Activated naive CD8-positive, alpha-beta T cell treated with anti-CD3 and anti-CD28 coated beads for 36 hours (primary cell): ENCODE data around the gene C11orf98. TPM values are rescaled to one million over a fixed set of nuclear protein-coding genes. Genes with fewer than 3 reads are reported as not detected.
"Not testable (repeated sequence)": the region's sequence is repeated elsewhere in the genome, so short reads cannot be mapped to it uniquely, and the experiment has no call there.

Experiments used
- DNase-seq: peaks from one replicate; pipeline ENCODE4 v3.0.0; 2021
- H3K27ac Mint-ChIP-seq: one replicate; pipeline ENCODE4 v1.8.0; 2022; ENCODE audit warnings: mild to moderate bottlenecking, moderate library complexity, mixed read lengths
- H3K27me3 Mint-ChIP-seq: one replicate; pipeline ENCODE4 v1.8.0; 2022; ENCODE audit warnings: mild to moderate bottlenecking, mixed read lengths
- H3K36me3 Mint-ChIP-seq: one replicate; pipeline ENCODE4 v1.8.0; 2021; ENCODE audit warnings: mild to moderate bottlenecking, mixed read lengths
- H3K4me1 Mint-ChIP-seq: one replicate; pipeline ENCODE4 v1.8.0; 2021; ENCODE audit warnings: mixed read lengths
- H3K4me3 Mint-ChIP-seq: one replicate; pipeline ENCODE4 v1.8.0; 2022; ENCODE audit warnings: mild to moderate bottlenecking, moderate library complexity, mixed read lengths
- H3K9me3 Mint-ChIP-seq: one replicate; pipeline ENCODE4 v1.8.0; 2022; ENCODE audit warnings: mixed read lengths
- total RNA-seq, 2 experiments: library from RNA; stranded (reverse); gene quantifications; one replicate each; pipeline ENCODE4 v1.2.3, GENCODE V29; 2021

C11orf98 gene
- total RNA-seq, 2 experiments from 2014 or later, result 147 to 159 TPM

DNA sequence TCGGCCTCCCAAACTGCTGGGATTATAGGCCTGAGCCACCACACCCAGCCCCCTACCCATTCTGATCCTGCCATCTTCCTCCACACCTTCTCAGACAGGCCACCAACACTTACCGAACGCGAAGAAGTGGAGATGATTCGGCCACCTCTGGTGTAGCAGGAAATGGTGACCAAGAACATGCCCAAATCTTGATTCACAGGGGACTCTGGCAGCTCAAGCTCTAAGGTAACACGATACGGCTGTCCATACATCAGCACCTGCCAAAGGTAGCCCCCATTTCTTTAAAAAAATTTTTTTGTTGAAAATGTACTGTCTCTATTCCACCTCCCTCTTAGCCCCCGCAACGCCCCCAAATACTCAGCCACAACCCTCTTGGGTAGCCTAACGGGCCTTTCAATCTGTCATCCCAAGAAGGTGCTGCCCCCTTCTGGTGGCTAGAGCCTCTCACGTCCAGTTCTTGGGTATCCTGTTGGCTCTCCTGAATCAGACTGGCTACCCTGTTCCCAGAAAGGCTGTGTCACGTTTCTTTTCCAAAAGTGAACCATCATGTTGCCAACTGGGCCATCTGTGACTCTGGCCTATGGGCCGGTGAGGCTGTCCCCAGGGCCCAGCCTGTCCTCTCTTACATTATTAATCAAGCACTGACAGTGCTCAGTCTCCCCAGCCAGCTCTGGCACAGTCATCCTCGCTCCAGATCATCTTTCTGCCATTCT, 29.6 kb upstream of the C11orf98 start:
- H3K27me3 Mint-ChIP-seq, result no peaks in the 10 kb centered on the region
- peak; percentile 73 for DNase-seq
- H3K4me3 Mint-ChIP-seq, result no peak overlapping the region
- no peaks in the 10 kb centered on the region for H3K4me1 Mint-ChIP-seq
- H3K27ac Mint-ChIP-seq, result no peak overlapping the region
- no peaks in the 10 kb centered on the region for H3K9me3 Mint-ChIP-seq
- H3K36me3 Mint-ChIP-seq, result peaks cover 11% of the 10 kb centered on the region

DNA sequence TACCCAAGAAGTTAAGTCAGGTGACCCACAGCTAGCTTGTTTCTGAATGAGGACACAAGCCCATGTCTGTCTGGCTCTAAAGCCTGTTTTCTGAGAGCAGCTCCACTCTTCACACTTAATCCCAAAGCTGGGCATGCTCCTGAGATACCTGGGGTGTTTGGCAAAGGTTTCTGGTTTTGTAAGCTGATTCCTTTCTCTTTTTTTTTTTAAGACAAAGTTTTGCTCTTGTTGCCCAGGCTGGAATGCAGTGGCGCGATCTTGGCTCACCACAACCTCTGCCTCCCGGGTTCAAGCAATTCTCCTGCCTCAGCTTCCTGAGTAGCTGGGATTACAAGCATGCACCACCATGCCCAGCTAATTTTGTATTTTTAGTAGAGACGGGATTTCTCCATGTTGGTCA, 28.6 kb upstream of the C11orf98 start:
- peaks cover 12% of the 10 kb centered on the region for H3K36me3 Mint-ChIP-seq
- H3K9me3 Mint-ChIP-seq, H3K27me3 Mint-ChIP-seq, DNase-seq, H3K4me3 Mint-ChIP-seq, H3K4me1 Mint-ChIP-seq, H3K27ac Mint-ChIP-seq: not testable (repeated sequence)

DNA sequence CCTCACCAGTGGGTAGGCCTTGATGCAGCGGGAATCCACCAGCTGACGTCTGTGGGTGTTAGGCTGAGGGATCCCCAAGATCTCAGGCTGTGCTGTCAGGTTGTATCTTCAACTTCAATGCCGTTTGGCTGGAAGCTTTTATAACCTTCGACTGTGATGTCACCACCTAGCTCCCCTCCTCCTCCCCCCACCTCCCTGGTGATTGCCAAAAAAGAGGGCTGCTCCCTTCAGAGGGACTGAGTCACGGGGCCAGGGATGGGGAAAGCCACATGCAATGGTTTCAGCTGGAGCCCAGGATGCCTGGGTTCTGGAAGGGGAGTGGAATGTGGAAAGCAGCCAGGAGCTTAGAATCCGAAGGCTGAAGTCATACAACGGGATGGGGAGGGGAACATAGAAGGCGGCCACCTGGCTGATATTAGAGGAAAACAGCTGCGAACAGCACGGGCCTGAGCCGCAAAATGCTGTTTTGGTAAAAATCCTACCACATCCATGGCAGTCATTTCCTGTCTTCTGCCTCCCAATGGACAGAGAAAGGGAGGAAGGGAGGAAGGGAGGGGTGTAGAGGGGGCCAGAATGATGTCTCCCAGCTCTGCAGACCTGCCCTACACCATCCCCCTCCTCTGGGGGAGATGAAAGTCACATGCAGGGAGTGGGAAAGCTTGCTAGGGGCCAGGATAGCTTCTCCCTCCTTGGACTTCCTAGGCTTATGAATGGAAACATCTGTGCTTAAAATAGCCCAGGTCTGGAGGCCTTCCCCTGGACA, 24.6 kb upstream of the C11orf98 start, which contains the start of gene LRRN4CL:
TSS of gene LRRN4CL (minus strand) at position 110 of the 763 bp plus-strand sequence. CDS start 1,022 bp downstream, outside the sequence.
- Mint-ChIP-seq H3K4me1 (no peaks in the 10 kb centered on the region), H3K9me3 (no peaks in the 10 kb centered on the region), H3K36me3 (peaks cover 15% of the 10 kb centered on the region), H3K4me3 (no peak within 1 kb of the TSS), H3K27me3 (peaks cover 19% of the 10 kb centered on the region), H3K27ac (no peak within 1 kb of the TSS)
- no peak for DNase-seq

DNA sequence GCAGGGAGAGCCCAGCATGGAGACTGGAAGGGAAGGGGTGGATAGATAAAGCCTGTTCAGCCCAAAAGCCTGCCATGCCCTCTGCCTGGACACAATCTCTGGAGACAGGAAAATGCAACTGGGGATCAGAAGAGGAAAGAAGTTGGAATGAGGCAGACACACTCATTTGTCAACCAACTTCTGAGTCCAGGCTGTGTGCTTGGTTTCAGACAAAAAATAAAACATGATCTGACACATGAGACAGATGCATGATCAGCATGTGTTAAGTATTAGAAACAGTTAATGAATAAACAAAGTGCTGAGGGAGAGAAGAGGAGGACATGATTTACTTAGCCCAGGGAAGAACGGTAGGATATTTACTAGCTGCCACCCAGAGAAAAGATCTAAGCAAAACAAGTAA, 23.5 kb upstream of the C11orf98 start:
- Mint-ChIP-seq H3K36me3 (peaks cover 15% of the 10 kb centered on the region), H3K27ac (no peak overlapping the region), H3K27me3 (peaks cover 19% of the 10 kb centered on the region), H3K4me1 (no peaks in the 10 kb centered on the region), H3K4me3 (no peak overlapping the region), H3K9me3 (no peaks in the 10 kb centered on the region)
- no peak for DNase-seq

DNA sequence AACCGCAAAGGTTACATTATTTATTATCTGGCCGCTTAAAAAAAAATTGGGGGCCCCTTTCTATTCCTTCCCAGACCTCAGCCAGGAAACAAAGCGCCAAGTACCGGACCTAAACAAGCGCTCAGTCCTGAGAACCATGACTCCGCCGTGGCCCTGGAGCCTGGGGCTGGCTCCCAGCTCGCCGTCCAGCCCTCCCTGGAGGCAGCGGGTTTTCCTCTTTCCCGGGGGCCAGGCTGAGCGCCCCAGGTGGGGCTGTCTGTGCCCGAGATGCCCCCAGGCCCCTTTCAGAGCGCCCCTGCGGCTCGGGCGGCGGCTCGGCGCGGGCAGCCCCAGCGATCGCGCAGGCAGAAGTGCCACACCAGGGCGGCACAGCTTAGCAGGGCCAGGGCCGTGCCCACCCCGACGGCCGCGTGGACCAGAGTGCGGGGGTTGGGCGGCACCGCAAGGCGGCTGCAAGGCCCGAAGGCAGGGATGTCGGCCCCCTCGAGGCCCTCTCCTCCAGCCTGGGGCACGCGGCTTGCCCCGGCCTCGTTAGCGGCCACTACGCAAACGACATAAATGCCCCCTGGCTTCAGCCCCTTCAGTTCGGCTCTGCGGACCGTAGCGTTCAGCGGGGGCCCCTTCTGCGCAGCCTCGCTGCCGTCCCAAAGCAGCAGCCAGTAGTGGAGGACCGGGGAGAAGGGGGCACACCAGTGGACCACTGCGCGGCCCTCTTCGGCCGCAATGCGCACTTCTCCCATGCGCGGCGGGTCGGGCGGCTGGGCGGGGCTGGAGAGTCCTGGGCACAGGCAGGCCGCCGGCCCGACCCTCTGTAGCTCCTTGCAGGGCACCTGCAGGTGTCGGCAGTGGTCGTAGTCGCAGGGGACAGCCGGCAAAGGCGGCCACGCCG, 22.7 kb upstream of the C11orf98 start:
- H3K4me1 Mint-ChIP-seq, result no peaks in the 10 kb centered on the region
- H3K4me3 Mint-ChIP-seq, result no peak overlapping the region
- H3K9me3 Mint-ChIP-seq, result no peaks in the 10 kb centered on the region
- DNase-seq, result no peak
- H3K36me3 Mint-ChIP-seq, result peaks cover 12% of the 10 kb centered on the region
- H3K27me3 Mint-ChIP-seq, result peaks cover 19% of the 10 kb centered on the region
- H3K27ac Mint-ChIP-seq, result no peak overlapping the region

DNA sequence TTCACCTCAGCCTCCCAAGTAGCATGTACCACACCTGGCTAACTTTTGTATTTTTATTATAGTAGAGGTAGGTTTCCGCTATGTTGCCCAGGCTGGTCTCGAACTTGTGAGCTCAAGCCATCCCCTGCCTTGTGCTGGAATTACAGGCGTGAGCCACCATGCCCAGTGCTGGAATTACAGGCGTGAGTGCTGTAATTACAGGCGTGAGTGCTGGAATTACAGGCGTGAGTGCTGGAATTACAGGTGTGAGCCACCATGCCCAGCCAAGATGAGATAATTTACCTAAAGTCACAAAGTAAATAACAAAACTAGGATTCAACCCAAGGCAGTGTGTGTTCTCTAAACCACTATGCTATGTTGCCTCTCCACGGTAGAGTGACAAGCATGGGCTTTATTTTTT, 17.5 kb upstream of the C11orf98 start:
- no peak for DNase-seq
- no peak overlapping the region for H3K27ac Mint-ChIP-seq
- H3K4me3 Mint-ChIP-seq, result no peak overlapping the region
- peaks cover 10% of the 10 kb centered on the region for H3K27me3 Mint-ChIP-seq
- peaks cover 9% of the 10 kb centered on the region for H3K36me3 Mint-ChIP-seq
- H3K4me1 Mint-ChIP-seq, result peaks cover 20% of the 10 kb centered on the region
- H3K9me3 Mint-ChIP-seq, result no peaks in the 10 kb centered on the region

DNA sequence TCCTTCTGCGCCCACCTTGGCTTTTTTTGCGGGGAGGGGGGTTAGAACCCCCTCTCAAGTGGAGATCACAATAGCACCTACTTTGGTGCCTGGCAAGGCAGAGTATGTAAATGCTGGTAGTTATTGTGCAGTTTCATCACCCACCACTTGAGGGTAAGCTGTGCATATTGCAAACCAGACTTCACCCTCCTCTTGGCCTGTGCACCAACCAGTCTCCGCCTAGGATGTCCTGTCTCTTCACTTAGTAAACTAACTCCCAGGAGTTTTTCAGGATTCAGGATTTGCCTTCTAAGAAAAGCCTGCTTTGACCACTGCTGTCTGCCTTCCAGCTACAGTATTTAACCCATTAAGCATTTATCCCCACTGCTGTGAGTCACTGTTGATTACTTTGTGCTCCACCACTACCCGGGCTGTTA, 15.8 kb upstream of the C11orf98 start:
- Mint-ChIP-seq H3K27me3 (no peaks in the 10 kb centered on the region), H3K4me3 (peak overlapping the region; percentile 42)

DNA sequence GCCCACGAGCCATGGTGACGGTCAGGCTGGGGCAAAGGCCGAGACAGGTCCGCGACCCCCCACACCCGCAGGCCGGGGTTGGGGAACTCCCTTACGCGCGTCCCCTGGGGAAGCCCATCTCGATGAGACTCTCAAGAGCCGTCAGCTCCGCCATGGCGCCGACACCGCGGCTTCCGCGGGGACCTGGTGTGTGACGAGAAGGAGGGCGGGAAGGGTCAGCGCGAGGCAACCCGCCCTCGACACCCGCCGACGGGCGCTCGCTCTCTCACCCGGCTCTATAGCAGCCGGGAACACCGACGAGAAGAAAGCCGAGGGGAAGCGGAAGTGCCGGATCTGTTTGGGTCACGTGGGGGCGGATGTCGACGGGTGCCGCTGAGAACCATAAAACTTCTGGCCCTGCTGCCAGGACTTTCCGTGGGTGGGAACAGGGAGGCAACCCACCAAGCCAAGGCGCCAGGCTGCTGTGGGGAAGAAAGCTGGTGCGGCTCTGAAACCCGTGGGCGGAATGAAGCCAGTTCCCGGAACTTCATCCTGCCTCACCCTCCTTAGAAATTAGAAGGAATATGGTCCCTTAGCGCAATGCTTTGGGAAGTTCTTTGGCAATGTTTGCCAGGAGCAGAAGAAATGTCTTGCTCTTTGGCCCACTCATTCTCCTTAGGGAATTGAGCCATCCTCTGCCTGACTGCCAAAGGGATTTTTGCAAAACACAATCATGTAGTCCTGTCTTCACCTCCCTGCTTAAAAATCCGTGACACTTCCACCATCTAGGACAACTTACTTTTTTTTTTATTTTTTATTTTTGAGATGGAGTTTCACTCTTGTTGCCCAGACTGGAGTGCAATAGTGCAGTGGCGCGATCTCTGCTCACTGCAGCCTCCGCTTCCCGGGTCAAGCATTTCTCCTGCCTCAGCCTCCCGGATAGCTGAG, 14.0 kb upstream of the C11orf98 start, which contains the start of gene UBXN1:
TSS of gene UBXN1 (minus strand) at position 304 of the 927 bp plus-strand sequence. CDS start at position 154, 150 bp downstream.
- peaks cover 34% of the 10 kb centered on the region for H3K4me1 Mint-ChIP-seq
- H3K4me3 Mint-ChIP-seq, result peak within 1 kb of the TSS; percentile 90
- H3K27me3 Mint-ChIP-seq, result no peaks in the 10 kb centered on the region
- no peaks in the 10 kb centered on the region for H3K9me3 Mint-ChIP-seq
- DNase-seq, result peak; percentile 88
- H3K36me3 Mint-ChIP-seq, result peaks cover 27% of the 10 kb centered on the region
- peak within 1 kb of the TSS; percentile 89 for H3K27ac Mint-ChIP-seq

More for the DNA sequence above, 15.8 kb upstream of the C11orf98 start:
- Mint-ChIP-seq H3K9me3 (no peaks in the 10 kb centered on the region), H3K4me1 (peaks cover 32% of the 10 kb centered on the region), H3K36me3 (peaks cover 19% of the 10 kb centered on the region), H3K27ac (peak overlapping the region; percentile 75)
- DNase-seq, result peak; percentile 38

DNA sequence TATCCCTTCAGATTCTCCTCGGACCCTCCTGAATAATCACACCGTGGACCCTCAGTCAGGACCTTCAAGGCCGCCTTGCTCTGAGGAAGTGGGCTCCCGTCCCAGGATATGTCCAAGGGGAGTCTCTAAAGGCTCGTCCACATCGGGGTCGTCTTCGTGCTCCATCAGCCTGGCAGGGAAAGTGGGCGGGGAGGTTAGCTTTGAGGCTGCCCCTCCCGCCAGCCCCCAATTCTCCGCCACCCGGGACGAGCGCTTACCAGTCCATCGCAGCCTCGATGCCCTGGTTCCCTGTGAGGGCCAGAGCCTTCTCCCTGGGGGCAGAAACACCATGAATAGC, 13.4 kb upstream of the C11orf98 start:
- peak overlapping the region; percentile 89 for H3K27ac Mint-ChIP-seq
- no peak for DNase-seq
- no peaks in the 10 kb centered on the region for H3K9me3 Mint-ChIP-seq
- H3K4me3 Mint-ChIP-seq, result peak overlapping the region; percentile 90
- H3K27me3 Mint-ChIP-seq, result no peaks in the 10 kb centered on the region
- peaks cover 37% of the 10 kb centered on the region for H3K4me1 Mint-ChIP-seq
- H3K36me3 Mint-ChIP-seq, result peaks cover 29% of the 10 kb centered on the region

DNA sequence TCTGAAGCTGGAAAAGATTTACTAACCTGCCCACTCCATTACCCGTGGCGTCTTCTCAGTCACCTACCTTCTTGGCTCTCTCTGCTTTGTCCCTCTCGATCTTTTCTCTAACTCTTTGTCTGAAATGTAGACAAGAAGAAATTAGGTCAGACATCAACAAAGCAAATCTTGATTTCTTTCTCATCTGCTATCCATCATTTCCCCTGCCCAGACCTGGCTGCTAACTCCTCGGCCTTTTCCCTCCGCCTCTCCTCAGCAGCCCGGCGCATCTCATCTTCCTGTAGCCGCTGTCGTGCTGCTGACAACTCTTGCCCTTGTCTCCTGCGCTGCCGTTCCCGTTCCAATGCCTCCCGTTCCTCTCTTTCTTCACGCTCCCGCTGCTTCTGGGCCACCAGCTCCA, 12.7 kb upstream of the C11orf98 start:
- peak overlapping the region; percentile 90 for H3K4me3 Mint-ChIP-seq
- peaks cover 32% of the 10 kb centered on the region for H3K36me3 Mint-ChIP-seq
- H3K27ac Mint-ChIP-seq, result peak overlapping the region; percentile 89
- no peaks in the 10 kb centered on the region for H3K27me3 Mint-ChIP-seq
- no peaks in the 10 kb centered on the region for H3K9me3 Mint-ChIP-seq
- no peak for DNase-seq
- H3K4me1 Mint-ChIP-seq, result peaks cover 42% of the 10 kb centered on the region

DNA sequence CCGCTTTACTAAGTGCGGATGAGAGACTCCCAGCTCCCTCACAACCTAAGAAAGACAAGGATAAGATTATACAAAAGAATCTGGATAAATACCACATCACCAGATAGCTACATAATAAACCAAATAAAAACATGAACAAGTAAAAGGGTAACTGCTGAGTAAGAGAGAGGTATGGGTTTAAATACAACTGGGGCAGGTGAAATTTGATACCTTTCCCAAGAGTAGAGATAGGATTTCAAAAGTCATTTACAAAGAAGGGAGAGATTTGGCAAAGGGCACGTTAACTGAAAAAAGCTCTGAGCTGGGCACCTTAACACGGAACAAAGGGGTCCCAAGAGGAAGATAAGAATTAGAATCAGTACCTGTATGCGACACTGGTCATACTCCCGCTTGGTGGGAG, 12.1 kb upstream of the C11orf98 start:
- Mint-ChIP-seq H3K4me3 (peak overlapping the region; percentile 90), H3K36me3 (peaks cover 38% of the 10 kb centered on the region), H3K9me3 (no peaks in the 10 kb centered on the region), H3K27me3 (no peaks in the 10 kb centered on the region), H3K4me1 (peaks cover 47% of the 10 kb centered on the region), H3K27ac (peak overlapping the region; percentile 39)
- DNase-seq, result no peak

DNA sequence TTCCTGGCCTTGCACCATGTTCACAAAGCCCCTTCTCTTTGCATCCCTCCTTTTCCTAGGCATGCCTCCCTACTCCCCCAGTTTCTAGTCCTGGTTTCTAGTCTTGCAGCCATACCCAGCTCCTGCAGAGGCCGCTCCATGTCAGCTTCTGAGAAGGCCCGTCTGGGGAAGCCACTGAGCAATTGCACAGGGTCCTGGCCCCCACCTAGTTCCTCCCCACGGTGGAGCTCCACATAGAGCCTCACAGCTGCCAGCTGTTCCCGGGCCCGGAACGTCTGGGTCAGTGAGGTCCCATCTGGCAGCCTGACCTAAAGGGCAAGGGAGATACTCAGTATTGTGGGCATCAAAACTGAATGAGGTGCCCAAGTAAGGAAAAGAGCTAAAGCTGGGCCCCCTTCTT, 11.7 kb upstream of the C11orf98 start:
- Mint-ChIP-seq H3K4me1 (peaks cover 47% of the 10 kb centered on the region), H3K9me3 (no peaks in the 10 kb centered on the region), H3K4me3 (peak overlapping the region; percentile 90), H3K27me3 (no peaks in the 10 kb centered on the region), H3K27ac (peak overlapping the region; percentile 39), H3K36me3 (peaks cover 40% of the 10 kb centered on the region)
- DNase-seq, result no peak

DNA sequence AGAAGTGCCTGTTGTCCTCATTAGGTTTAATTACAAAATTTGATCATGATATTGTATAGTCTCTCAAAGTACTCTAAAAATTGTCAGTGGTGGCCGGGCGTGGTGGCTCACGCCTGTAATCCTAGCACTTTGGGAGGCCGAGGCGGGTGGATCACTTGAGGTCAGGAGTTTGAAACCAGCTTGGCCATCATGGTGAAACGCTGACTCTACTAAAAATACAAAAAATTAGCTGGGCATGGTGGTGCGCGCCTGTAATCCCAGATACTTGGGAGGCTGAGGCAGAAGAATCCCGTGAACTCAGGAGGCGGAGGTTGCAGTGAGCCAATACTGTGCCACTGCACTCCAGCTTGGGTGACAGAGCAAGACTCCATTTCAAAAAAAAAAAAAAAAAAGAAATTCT, 10.4 kb upstream of the C11orf98 start:
- Mint-ChIP-seq H3K36me3 (peaks cover 52% of the 10 kb centered on the region), H3K4me1 (peaks cover 43% of the 10 kb centered on the region)
- H3K27me3 Mint-ChIP-seq, DNase-seq, H3K4me3 Mint-ChIP-seq, H3K9me3 Mint-ChIP-seq, H3K27ac Mint-ChIP-seq: not testable (repeated sequence)

DNA sequence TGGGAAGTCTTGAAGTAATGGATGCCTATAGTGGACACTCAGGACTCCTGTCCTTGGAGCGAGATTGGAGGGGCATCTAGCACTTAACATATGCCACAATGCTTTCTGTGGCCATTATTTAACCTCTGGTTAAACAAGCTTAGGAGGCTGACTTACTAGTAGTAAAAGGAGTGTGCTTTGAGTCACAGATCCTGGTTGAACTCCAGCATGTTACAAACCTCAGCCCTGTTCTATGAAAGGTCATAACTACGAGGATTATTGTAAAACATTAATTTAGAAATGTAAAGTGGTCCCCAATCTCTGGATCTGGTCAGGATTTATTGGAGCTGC, 8.2 kb upstream of the C11orf98 start:
- H3K36me3 Mint-ChIP-seq, result peaks cover 67% of the 10 kb centered on the region

More for the DNA sequence above, 8.2 kb upstream of the C11orf98 start:
- Mint-ChIP-seq H3K27ac (peak overlapping the region; percentile 95), H3K9me3 (no peaks in the 10 kb centered on the region), H3K4me3 (peak overlapping the region; percentile 91), H3K4me1 (peaks cover 54% of the 10 kb centered on the region), H3K27me3 (no peaks in the 10 kb centered on the region)
- DNase-seq, result no peak
